ENCODE measurements around the gene TLR3.

- TF ChIP-seq CTCF (IDR thresholded peaks at IDR 0.05): no peak
- no peak for TF ChIP-seq EP300 (IDR thresholded peaks at IDR 0.05)
- no peak for TF ChIP-seq POLR2AphosphoS5 (IDR thresholded peaks at IDR 0.05)
- no peak for TF ChIP-seq POLR2A (IDR thresholded peaks at IDR 0.05)
These were observed 43.6 kb upstream of the TLR3 start for GRCh38 chr4:186025408-186025690.
